Suprapubic skin (tissue), 4 donors: ENCODE data around the gene SPG7.

ENCODE experiments used
- EP300 ChIP-seq: sonication (generic); formaldehyde crosslinking; IDR thresholded peaks from one replicate; pipeline ENCODE4 v1.6.1; 2017; ENCODE audit warnings: antibody characterized with exemption
- POLR2A ChIP-seq, 2 donors: fragments of 450-650 bp; IDR thresholded peaks; one replicate each; pipeline ENCODE4 v1.6.1; 2017; ENCODE audit warnings: antibody characterized with exemption in 2 of 2, mild to moderate bottlenecking in 2 of 2, moderate library complexity in 2 of 2
- POLR2AphosphoS5 ChIP-seq, 3 donors: sonication (generic); formaldehyde crosslinking; IDR thresholded peaks; one replicate each; pipeline ENCODE4 v1.6.1; 2017; ENCODE audit warnings: antibody characterized with exemption in 3 of 3
- TF ChIP-seq, protein P1 (sequence below), 2 donors: fragments of 200-600 bp in 1 of 2; fragments of 450-650 bp in 1 of 2; sonication (generic) in 1 of 2; IDR thresholded peaks; one replicate each; pipeline ENCODE4 v1.5.1; 2016 to 2019; ENCODE audit warnings: antibody characterized with exemption in 2 of 2, mild to moderate bottlenecking in 1 of 2, moderate library complexity in 1 of 2

DNA sequence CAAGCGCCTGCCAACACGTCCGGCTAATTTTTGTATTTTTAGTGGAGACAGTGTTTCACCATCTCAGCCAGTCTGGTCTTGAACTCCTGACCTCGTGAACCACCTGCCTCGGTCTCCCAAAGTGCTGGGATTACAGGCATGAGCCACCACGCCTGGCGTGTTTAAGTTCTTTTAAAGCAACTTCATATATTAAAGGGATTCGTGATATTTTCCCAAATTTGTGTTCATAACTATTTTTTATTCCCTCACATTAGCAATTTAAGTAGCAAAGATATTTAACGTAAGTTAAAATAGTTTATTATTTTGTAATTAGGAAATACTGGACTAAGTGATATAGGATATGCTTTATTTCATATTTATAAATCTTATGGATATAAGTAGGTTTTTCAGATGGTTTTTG lies 4.2 kb downstream of the SPG7 start:
- TF ChIP-seq, protein P1, sequence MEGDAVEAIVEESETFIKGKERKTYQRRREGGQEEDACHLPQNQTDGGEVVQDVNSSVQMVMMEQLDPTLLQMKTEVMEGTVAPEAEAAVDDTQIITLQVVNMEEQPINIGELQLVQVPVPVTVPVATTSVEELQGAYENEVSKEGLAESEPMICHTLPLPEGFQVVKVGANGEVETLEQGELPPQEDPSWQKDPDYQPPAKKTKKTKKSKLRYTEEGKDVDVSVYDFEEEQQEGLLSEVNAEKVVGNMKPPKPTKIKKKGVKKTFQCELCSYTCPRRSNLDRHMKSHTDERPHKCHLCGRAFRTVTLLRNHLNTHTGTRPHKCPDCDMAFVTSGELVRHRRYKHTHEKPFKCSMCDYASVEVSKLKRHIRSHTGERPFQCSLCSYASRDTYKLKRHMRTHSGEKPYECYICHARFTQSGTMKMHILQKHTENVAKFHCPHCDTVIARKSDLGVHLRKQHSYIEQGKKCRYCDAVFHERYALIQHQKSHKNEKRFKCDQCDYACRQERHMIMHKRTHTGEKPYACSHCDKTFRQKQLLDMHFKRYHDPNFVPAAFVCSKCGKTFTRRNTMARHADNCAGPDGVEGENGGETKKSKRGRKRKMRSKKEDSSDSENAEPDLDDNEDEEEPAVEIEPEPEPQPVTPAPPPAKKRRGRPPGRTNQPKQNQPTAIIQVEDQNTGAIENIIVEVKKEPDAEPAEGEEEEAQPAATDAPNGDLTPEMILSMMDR (IDR thresholded peaks at IDR 0.05), result no peak
- TF ChIP-seq POLR2AphosphoS5 (IDR thresholded peaks at IDR 0.05), result no peak
- TF ChIP-seq POLR2A (IDR thresholded peaks at IDR 0.05), result no peak
- no peak for TF ChIP-seq EP300
